H1 (cell line): ENCODE measurements around the gene ONECUT3. TPM values are rescaled to one million over a fixed set of nuclear protein-coding genes. Genes with fewer than 3 reads are reported as not detected.
A peak's percentile ranks its signal among the peaks of the same experiment; 100 is the strongest.

Source experiments
- CTCF ChIA-PET: fragments of 300-600 bp; sonication (Branson Sonifier 250); formaldehyde crosslinking; loops from one replicate; lab custom pipeline; 2021; ENCODE audit not compliant: partially characterized antibody; lab: Charles Lee
- POLR2A ChIA-PET: fragments of 300-600 bp; sonication (Branson Sonifier 250); formaldehyde crosslinking; loops from one replicate; lab custom pipeline; 2021; ENCODE audit warnings: inconsistent platforms; ENCODE audit not compliant: partially characterized antibody; lab: Charles Lee
- DNase-seq, 2 experiments: peaks; one replicate each; pipeline versions ENCODE4 v3.0.0 to v3.0.0-alpha.2; 2010 to 2022; ENCODE audit warnings: low spot score in 2 of 2, low read depth in 1 of 2, mixed read lengths in 1 of 2
- FAIRE-seq: peaks from 2 replicates; lab custom pipeline; 2011; peaks lifted over from hg19 to GRCh38; lab: Jason Lieb, UNC
- H2AFZ ChIP-seq: 2 replicates; pipeline ENCODE4 v1.8.1; 2012; ENCODE audit warnings: low read length, inconsistent platforms
- H2AK5ac ChIP-seq: 2 replicates; pipeline ENCODE4 v1.6.1; 2013; ENCODE audit warnings: low read depth, low read length
- H2BK120ac ChIP-seq: replicated peaks from 2 replicates; pipeline ENCODE3; 2013; ENCODE audit warnings: low read depth, low read length, inconsistent platforms
- H2BK12ac ChIP-seq: 2 replicates; pipeline ENCODE4 v1.6.1; 2013; ENCODE audit warnings: low read depth, low read length
- H2BK15ac ChIP-seq: 2 replicates; pipeline ENCODE4 v1.6.1; 2013; ENCODE audit warnings: low read length
- H2BK20ac ChIP-seq: 2 replicates; pipeline ENCODE4 v1.6.1; 2013; ENCODE audit warnings: low read length
- H2BK5ac ChIP-seq: 2 replicates; pipeline ENCODE4 v1.6.1; 2013; ENCODE audit warnings: low read depth, low read length
- H3K14ac ChIP-seq: 2 replicates; pipeline ENCODE4 v1.6.1; 2013; ENCODE audit warnings: inconsistent platforms; ENCODE audit not compliant: insufficient read length
- H3K18ac ChIP-seq: 2 replicates; pipeline ENCODE4 v1.6.1; 2013; ENCODE audit warnings: low read length; ENCODE audit errors: extremely low read depth
- H3K23ac ChIP-seq: 2 replicates; pipeline ENCODE4 v1.6.1; 2013; ENCODE audit warnings: inconsistent platforms; ENCODE audit not compliant: insufficient read length
- H3K23me2 ChIP-seq: 2 replicates; pipeline ENCODE4 v1.6.1; 2013; ENCODE audit warnings: low read depth, low read length
- H3K27ac ChIP-seq: 2 replicates; pipeline ENCODE4 v1.6.1; 2011; ENCODE audit warnings: low read depth, low read length, inconsistent platforms
- H3K27me3 ChIP-seq, 4 experiments: replicated peaks in 1 of 4; 1 replicate in 1 of 4; 2 replicates in 3 of 4; pipeline versions ENCODE4 v1.6.1 to v1.8.1; 2011 to 2013; ENCODE audit warnings: low read length in 3 of 4, mild to moderate bottlenecking in 3 of 4, inconsistent platforms in 2 of 4, mixed read lengths in 2 of 4, moderate library complexity in 1 of 4; ENCODE audit not compliant: control insufficient read depth in 3 of 4, insufficient read depth in 3 of 4; ENCODE audit errors: extremely low read depth in 1 of 4
- H3K36me3 ChIP-seq, 4 experiments: 2 replicates each; pipeline versions ENCODE4 v1.6.1 to v1.8.1; 2011 to 2013; ENCODE audit warnings: mild to moderate bottlenecking in 4 of 4, low read length in 3 of 4, moderate library complexity in 2 of 4, control low read depth in 1 of 4, inconsistent platforms in 1 of 4; ENCODE audit not compliant: insufficient read depth in 4 of 4, control insufficient read depth in 2 of 4
- H3K4ac ChIP-seq: replicated peaks from 2 replicates; pipeline ENCODE3; 2013; ENCODE audit warnings: low read length, low read depth, mixed read lengths, inconsistent platforms; ENCODE audit not compliant: insufficient read length
- H3K4me1 ChIP-seq, 4 experiments: replicated peaks in 1 of 4; 1 replicate in 1 of 4; 2 replicates in 3 of 4; pipeline versions ENCODE4 v1.6.1 to v1.8.1; 2011 to 2013; ENCODE audit warnings: low read length in 3 of 4, inconsistent platforms in 2 of 4, mixed read lengths in 1 of 4; ENCODE audit not compliant: insufficient read depth in 4 of 4, control insufficient read depth in 3 of 4
- H3K4me2 ChIP-seq, 2 experiments: 2 replicates each; pipeline versions ENCODE4 v1.6.1 to v1.8.1; 2011 to 2013; ENCODE audit warnings: low read depth in 2 of 2, low read length in 2 of 2, control low read depth in 1 of 2, inconsistent platforms in 1 of 2, mild to moderate bottlenecking in 1 of 2; ENCODE audit not compliant: insufficient read depth in 1 of 2
- H3K4me3 ChIP-seq, 4 experiments: fragments of 200-600, 300-600 bp in 1 of 4; sonication (generic), shearing (Covaris generic), sonication (Bioruptor Twin) in 1 of 4; 2 replicates each; pipeline versions ENCODE4 v1.5.1 to v1.8.1; 2011 to 2016; ENCODE audit warnings: low read length in 4 of 4, low read depth in 3 of 4, control low read depth in 2 of 4, inconsistent platforms in 2 of 4, mild to moderate bottlenecking in 2 of 4, mixed read lengths in 1 of 4, moderate library complexity in 1 of 4; ENCODE audit not compliant: insufficient read depth in 2 of 4; ENCODE audit errors: extremely low read depth in 1 of 4
- H3K56ac ChIP-seq: replicated peaks from 2 replicates; pipeline ENCODE3; 2013; ENCODE audit warnings: low read depth, mild to moderate bottlenecking, mixed read lengths, low read length, inconsistent platforms; ENCODE audit not compliant: insufficient read length
- H3K79me1 ChIP-seq: 2 replicates; pipeline ENCODE4 v1.6.1; 2013; ENCODE audit warnings: low read depth, low read length, control low read depth
- H3K79me2 ChIP-seq, 2 experiments: 2 replicates each; pipeline versions ENCODE4 v1.6.1 to v1.8.1; 2012 to 2013; ENCODE audit warnings: low read length in 2 of 2, mild to moderate bottlenecking in 2 of 2, inconsistent platforms in 1 of 2; ENCODE audit not compliant: insufficient read depth in 2 of 2, control insufficient read depth in 1 of 2
- H3K9ac ChIP-seq, 4 experiments: replicated peaks in 1 of 4; 1 replicate in 1 of 4; 2 replicates in 3 of 4; pipeline versions ENCODE4 v1.6.1 to v1.8.1; 2011 to 2013; ENCODE audit warnings: low read depth in 3 of 4, low read length in 3 of 4, control low read depth in 2 of 4, mild to moderate bottlenecking in 2 of 4, moderate library complexity in 2 of 4, inconsistent platforms in 1 of 4; ENCODE audit errors: extremely low read depth in 1 of 4
- H3K9me3 ChIP-seq, 2 experiments: 2 replicates each; pipeline versions ENCODE4 v1.6.1 to v1.8.1; 2012 to 2013; ENCODE audit warnings: mild to moderate bottlenecking in 2 of 2, moderate library complexity in 2 of 2, control low read depth in 1 of 2, inconsistent platforms in 1 of 2, low read depth in 1 of 2, low read length in 1 of 2, mixed read lengths in 1 of 2; ENCODE audit not compliant: insufficient read depth in 2 of 2
- H4K20me1 ChIP-seq, 2 experiments: replicated peaks in 1 of 2; 2 replicates each; pipeline versions ENCODE3 to v1.8.1; 2011 to 2013; ENCODE audit warnings: inconsistent platforms in 2 of 2, low read length in 2 of 2, mild to moderate bottlenecking in 1 of 2; ENCODE audit not compliant: insufficient read depth in 2 of 2, control insufficient read depth in 1 of 2
- H4K5ac ChIP-seq: 2 replicates; pipeline ENCODE4 v1.6.1; 2013; ENCODE audit warnings: low read length, low read depth, mixed read lengths, inconsistent platforms; ENCODE audit not compliant: insufficient read length
- H4K8ac ChIP-seq: 2 replicates; pipeline ENCODE4 v1.8.0; 2013; ENCODE audit warnings: mild to moderate bottlenecking, moderate library complexity, low read length, inconsistent platforms; ENCODE audit not compliant: insufficient read depth; ENCODE audit errors: extremely low read depth
- H4K91ac ChIP-seq: replicated peaks from 2 replicates; pipeline ENCODE3; 2013; ENCODE audit warnings: low read length, mixed read lengths, inconsistent platforms; ENCODE audit not compliant: insufficient read length
- EGR1 ChIP-seq: IDR thresholded peaks from 2 replicates; pipeline ENCODE4 v1.6.1; 2011; ENCODE audit warnings: low read depth, low read length, borderline replicate concordance
- PHF8 ChIP-seq: fragments of 200-600 bp; sonication (generic); conservative IDR thresholded peaks from 2 replicates; pipeline ENCODE4 v1.7.1; 2012; ENCODE audit warnings: low read depth, mild to moderate bottlenecking, inconsistent platforms, low read length, moderate library complexity
- POU5F1 ChIP-seq: IDR thresholded peaks from 2 replicates; pipeline ENCODE4 v1.6.1; 2011; ENCODE audit warnings: low read depth, mild to moderate bottlenecking, low read length, moderate library complexity
- RBBP5 ChIP-seq: IDR thresholded peaks from 2 replicates; pipeline ENCODE4 v1.7.1; 2012; ENCODE audit warnings: low read depth, mild to moderate bottlenecking, inconsistent platforms, low read length, moderate library complexity, borderline replicate concordance
- SP2 ChIP-seq: IDR thresholded peaks from 2 replicates; pipeline ENCODE4 v1.6.1; 2012; ENCODE audit warnings: mild to moderate bottlenecking, low read length, inconsistent platforms
- SP4 ChIP-seq: IDR thresholded peaks from 2 replicates; pipeline ENCODE4 v1.6.1; 2012; ENCODE audit warnings: low read length, inconsistent platforms
- SUZ12 ChIP-seq: fragments of 200-600 bp; sonication (generic); IDR thresholded peaks from 2 replicates; pipeline ENCODE4 v1.6.1; 2012; ENCODE audit warnings: mild to moderate bottlenecking, inconsistent platforms, low read length, moderate library complexity, mixed read lengths
- WGBS, 2 experiments: shearing (Covaris generic) in 1 of 2; methylation state at CpG; one replicate each; pipeline versions ENCODE4 v1.1.6 to v1.1.7; 2013 to 2015; ENCODE audit warnings: low lambda C conversion rate in 2 of 2, mixed read lengths in 2 of 2, inconsistent platforms in 1 of 2, low coverage in 1 of 2, missing lambda C conversion rate in 1 of 2; ENCODE audit not compliant: insufficient replicate concordance in 2 of 2, insufficient coverage in 1 of 2, insufficient read length in 1 of 2; ENCODE audit errors: extremely low coverage in 1 of 2, missing lambda C conversion rate in 1 of 2; 5-methylcytosine and 5-hydroxymethylcytosine counted together
- polyA plus RNA-seq, 7 experiments: library from polyadenylated mRNA; depleted of rRNA in 3 of 7; stranded (reverse) in 5 of 7; unstranded in 2 of 7; fragments of >200 nt in 5 of 7; fragments of 200-250 nt in 2 of 7; gene quantifications; 1 replicate in 5 of 7; 2 replicates in 1 of 7; 4 replicates in 1 of 7; pipeline versions ENCODE4 v1.2.1 to v1.2.3, GENCODE V29; 2011 to 2013; ENCODE audit warnings: missing spikeins in 2 of 7, mixed read lengths in 2 of 7
- total RNA-seq: library from RNA; stranded (reverse); fragmentation: NEBNext Ultra II Directional; extraction: Animal tissue kit (Norgen Biotek cat#: 25700); gene quantifications from 2 replicates; pipeline ENCODE4 v1.2.1, GENCODE V29; 2021
- TF ChIP-seq, protein P1 (sequence below), 3 experiments: IDR thresholded peaks; 1 replicate in 2 of 3; 2 replicates in 1 of 3; pipeline versions ENCODE4 v1.5.1 to v1.6.1; 2011; ENCODE audit warnings: low read length in 3 of 3, mild to moderate bottlenecking in 3 of 3, inconsistent platforms in 2 of 3, low read depth in 1 of 3, moderate library complexity in 1 of 3; ENCODE audit not compliant: insufficient read depth in 1 of 3; ENCODE audit errors: control extremely low read depth in 1 of 3

Gene ONECUT3
- total and polyA plus RNA-seq, 2 of the 8 experiments (the other 6 are each of a cell fraction or from before 2014, with no cell fraction given): not detected

DNA sequence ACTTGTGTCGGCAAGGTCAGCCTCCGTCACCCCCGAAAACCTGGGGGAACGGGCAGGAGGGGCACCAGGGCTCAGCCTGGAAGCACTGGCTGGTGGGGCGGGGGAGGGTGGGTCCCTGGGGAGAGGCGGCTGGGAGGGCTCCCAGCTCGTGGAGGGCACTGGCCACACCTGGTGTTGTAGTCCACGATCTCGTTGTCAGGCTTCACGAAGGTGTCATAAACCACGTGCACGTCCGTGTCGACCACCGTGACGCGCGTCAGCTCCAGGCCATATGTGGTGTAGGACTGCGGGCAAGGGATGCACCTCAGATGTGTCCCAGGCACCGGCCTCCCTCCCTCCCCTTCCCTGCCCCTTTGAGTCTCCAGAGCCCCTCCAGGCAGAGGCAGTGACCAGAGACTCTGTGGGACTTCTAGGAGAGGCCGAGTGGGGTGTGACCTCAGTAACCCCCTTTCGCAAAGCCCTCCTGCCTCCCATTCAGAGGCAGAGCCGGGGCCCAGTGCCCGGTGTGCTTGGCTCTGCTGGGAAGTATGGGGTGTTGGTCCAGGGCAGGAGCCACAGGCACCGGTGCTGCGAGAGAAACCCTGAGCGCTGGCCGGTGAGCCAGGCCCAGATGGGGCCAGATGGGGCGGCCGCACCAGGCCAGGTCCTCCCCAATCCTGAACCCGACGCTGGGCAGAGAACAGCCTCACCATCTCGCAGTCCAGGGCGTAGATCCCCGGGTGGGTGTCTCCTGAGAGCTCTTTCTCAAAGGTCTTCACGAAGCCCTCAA, 63.4 kb downstream of the ONECUT3 start:
- Histone ChIP-seq H2BK20ac (no peak overlapping the region), H2BK15ac (no peak overlapping the region), H2BK5ac (no peak overlapping the region), H3K56ac (no peak overlapping the region), H3K9ac (no peak overlapping the region), H2BK120ac (no peak overlapping the region), H3K79me2 (no peaks in the 10 kb centered on the region), H3K9me3 (no peaks in the 10 kb centered on the region), H4K20me1 (peaks cover 2 to 8% of the 10 kb centered on the region in 2 experiments), H3K14ac (no peak overlapping the region), H3K4me1 (peaks cover 0 to 2% (median 0%) of the 10 kb centered on the region in 4 experiments; a peak in 3 of 7 replicates), H2AK5ac (no peak overlapping the region), H3K4ac (no peak overlapping the region), H4K8ac (no peak overlapping the region), H3K18ac (no peak overlapping the region), H2AFZ (no peak overlapping the region), H3K4me3 (no peak overlapping the region), H3K23me2 (peaks cover 2% of the 10 kb centered on the region), H4K91ac (no peak overlapping the region), H3K27ac (no peak overlapping the region), H3K36me3 (peaks cover 8 to 45% (median 15%) of the 10 kb centered on the region in 4 experiments; a peak in 7 of 8 replicates), H3K23ac (no peak overlapping the region), H4K5ac (no peak overlapping the region), H3K4me2 (no peak overlapping the region), H3K79me1 (no peaks in the 10 kb centered on the region), H3K27me3 (no peaks in the 10 kb centered on the region; a peak in 2 of 7 replicates), H2BK12ac (0 out of 2 replicates have a peak overlapping the region, but pooled peaks have one; percentile 17)
- ChIA-PET CTCF (interaction anchor here (1.0 to 3.6 kb wide), 2 partner anchors 9 kb away, joined by 5 to 48 read pairs; no protein-coding TSS in a partner anchor), POLR2A (no interaction called here)
- DNase-seq (no peak), FAIRE-seq (no peak)
- TF ChIP-seq, protein P1, sequence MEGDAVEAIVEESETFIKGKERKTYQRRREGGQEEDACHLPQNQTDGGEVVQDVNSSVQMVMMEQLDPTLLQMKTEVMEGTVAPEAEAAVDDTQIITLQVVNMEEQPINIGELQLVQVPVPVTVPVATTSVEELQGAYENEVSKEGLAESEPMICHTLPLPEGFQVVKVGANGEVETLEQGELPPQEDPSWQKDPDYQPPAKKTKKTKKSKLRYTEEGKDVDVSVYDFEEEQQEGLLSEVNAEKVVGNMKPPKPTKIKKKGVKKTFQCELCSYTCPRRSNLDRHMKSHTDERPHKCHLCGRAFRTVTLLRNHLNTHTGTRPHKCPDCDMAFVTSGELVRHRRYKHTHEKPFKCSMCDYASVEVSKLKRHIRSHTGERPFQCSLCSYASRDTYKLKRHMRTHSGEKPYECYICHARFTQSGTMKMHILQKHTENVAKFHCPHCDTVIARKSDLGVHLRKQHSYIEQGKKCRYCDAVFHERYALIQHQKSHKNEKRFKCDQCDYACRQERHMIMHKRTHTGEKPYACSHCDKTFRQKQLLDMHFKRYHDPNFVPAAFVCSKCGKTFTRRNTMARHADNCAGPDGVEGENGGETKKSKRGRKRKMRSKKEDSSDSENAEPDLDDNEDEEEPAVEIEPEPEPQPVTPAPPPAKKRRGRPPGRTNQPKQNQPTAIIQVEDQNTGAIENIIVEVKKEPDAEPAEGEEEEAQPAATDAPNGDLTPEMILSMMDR (IDR thresholded peaks at IDR 0.05; ENCODE audit: control extremely low read depth in 1 of 3, insufficient read depth in 1 of 3, low read depth in 1 of 3, low read length in 3 of 3): no peak
- TF ChIP-seq SP4 (no peak), SP2 (no peak), POU5F1 (no peak), PHF8 (no peak), SUZ12 (no peak), EGR1 (no peak), RBBP5 (no peak)
- 93% methylated on average over 22 of the region's 36 CpGs; no CpG with 5 or more reads in 1 of the 2 experiments for WGBS, 2 experiments
